GM11168 (cell line): ENCODE measurements around the gene TUBA8.
"Not testable (repeated sequence)": the region's sequence is repeated elsewhere in the genome, so short reads cannot be mapped to it uniquely, and the experiment has no call there.

Experiments used
- in situ Hi-C: fragments of 300-500 bp; cut with MboI; formaldehyde crosslinking; loops from one replicate; pipeline ENCODE4 v1.12.0; 2022; ENCODE audit warnings: low sequenced_read_pairs; ENCODE audit not compliant: unreplicated experiment

Gene TUBA8

GRCh38 chr22:18103527-18104269 lies 6.9 kb upstream of the TUBA8 start:
- in situ Hi-C loops: no loop called here

GRCh38 chr22:18104566-18104965 lies 6.0 kb upstream of the TUBA8 start:
- in situ Hi-C loops: no loop called here

GRCh38 chr22:18105981-18106380 lies 4.6 kb upstream of the TUBA8 start:
- in situ Hi-C loops: not testable (repeated sequence)

GRCh38 chr22:18106550-18107341 lies 3.9 kb upstream of the TUBA8 start:
- in situ Hi-C loops: not testable (repeated sequence)

GRCh38 chr22:18108187-18108586 lies 2.4 kb upstream of the TUBA8 start:
- in situ Hi-C loops: no loop called here

- in situ Hi-C loops: no loop called here
These were observed 1.0 kb upstream of the TUBA8 start for GRCh38 chr22:18109410-18110193.

- in situ Hi-C loops: no loop called here
These were observed 547 bp downstream of the TUBA8 start for GRCh38 chr22:18110954-18111758.

GRCh38 chr22:18111759-18112330 lies 1.2 kb downstream of the TUBA8 start:
- in situ Hi-C loops: no loop called here

- in situ Hi-C loops: no loop called here
These were observed 1.8 kb downstream of the TUBA8 start for GRCh38 chr22:18112440-18112839.

- in situ Hi-C loops: no loop called here
These were observed 3.2 kb downstream of the TUBA8 start for GRCh38 chr22:18113680-18114394.

GRCh38 chr22:18114495-18114894 lies 3.9 kb downstream of the TUBA8 start:
- in situ Hi-C loops: no loop called here

GRCh38 chr22:18114976-18115652 lies 4.5 kb downstream of the TUBA8 start:
- in situ Hi-C loops: no loop called here

GRCh38 chr22:18115906-18116371 lies 5.3 kb downstream of the TUBA8 start:
- in situ Hi-C loops: no loop called here

GRCh38 chr22:18116634-18117033 lies 6.0 kb downstream of the TUBA8 start:
- in situ Hi-C loops: no loop called here

- in situ Hi-C loops: no loop called here
These were observed 7.8 kb downstream of the TUBA8 start for GRCh38 chr22:18118345-18118915.

- in situ Hi-C loops: no loop called here
These were observed 9.0 kb downstream of the TUBA8 start for GRCh38 chr22:18119409-18120110.

GRCh38 chr22:18120857-18121256 lies 10.2 kb downstream of the TUBA8 start:
- in situ Hi-C loops: no loop called here
